ENCODE measurements around the gene CSAD.
"Not testable (repeated sequence)": the region's sequence is repeated elsewhere in the genome, so short reads cannot be mapped to it uniquely, and the experiment has no call there.

CSAD gene

DNA sequence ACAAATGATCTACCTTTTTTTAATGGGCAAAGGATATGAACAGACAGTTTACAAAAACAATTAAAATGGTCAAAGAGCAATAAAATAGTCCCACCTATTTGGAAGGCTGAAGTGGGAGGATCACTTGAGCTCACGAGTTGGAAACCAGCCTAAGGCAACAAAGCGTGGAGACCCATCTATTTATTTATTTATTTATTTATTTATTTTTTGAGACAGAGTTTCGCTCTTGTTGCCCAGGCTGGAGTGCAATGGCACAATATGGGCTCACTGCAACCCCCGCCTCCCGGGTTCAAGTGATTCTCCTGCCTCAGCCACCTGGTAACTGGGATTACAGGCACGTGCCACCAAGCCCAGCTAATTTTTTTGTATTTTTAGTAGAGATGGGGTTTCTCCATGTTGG lies 3.3 kb downstream of the CSAD start:
- not testable (repeated sequence) for FAIRE-seq

DNA sequence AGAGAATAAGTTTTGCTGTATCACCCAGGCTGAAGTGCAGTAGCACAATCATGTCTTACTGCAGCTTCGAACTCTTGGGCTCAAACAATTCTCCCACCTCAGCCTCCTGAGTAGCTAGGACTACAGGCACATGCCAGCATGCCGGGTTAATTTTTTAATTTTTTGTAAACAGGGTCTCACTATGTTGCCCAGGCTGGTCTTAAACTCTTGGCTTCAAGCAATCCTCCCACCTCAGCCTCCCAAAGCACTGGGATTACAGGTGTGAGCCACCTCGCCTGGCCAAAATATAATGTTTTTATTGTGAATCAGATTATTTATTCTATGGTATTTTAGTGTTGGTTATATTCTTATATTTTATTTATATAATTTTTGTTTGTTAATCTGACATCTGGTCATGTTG lies 4.0 kb downstream of the CSAD start:
- FAIRE-seq: no peak

DNA sequence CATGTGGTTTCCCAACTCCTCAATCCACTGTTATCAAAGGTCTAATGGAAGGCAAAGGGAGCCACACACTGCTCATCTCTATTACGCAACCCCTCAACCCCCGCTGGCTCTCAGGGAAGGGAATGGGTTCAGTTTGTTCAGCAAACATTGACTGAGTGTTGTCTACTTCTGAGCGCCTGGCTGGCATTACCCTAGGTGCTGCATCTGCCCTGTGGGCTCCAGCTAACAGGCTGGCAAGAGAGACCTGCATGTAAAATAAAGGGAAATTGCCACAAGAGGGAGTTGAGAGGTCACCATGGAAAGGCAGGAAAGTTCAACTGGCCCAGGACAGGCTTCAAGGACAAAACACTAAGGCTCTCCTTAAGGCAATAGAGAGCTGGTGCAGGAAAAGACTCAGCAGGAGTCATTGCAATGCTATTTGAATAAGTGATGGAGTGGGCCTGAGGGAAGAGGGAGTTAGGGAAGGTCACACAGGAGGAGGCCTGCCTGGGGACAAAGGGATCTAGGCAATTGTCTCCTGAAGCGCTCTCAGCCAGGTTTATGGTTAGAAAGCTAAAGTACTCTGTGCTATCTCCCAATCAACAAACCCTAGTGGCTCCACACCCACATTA lies 5.7 kb downstream of the CSAD start:
- no peak for FAIRE-seq

DNA sequence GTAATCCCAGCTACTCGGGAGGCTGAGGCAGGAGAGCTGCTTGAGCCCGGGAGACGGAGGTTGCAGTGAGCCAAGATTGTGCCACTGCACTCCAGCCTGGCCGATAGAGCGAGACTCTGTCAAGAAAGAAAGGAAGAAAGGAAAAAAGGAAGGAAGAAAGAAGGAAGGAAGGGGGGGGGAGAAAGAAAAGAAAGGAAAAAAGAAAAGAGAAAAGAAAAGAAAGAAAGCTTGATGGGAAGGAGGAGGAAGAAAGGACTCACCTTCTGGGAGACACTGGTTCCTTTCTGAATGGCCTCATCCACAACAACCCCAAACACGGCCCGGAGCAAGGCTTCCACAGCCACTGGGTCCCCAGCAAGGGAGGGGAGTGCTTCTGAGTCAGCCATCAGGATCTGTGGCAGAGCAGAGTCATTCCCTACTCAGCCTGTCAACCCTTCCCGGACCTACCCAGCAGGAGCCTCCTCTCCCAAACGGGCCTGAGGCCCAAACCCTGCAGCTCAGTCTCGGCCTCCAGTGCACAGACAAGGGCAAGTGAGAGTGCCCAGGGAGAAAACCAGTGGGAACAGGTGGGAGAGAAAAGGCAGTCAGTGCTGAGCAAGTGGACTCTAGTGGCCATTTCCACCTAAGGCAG lies 7.5 kb downstream of the CSAD start:
- FAIRE-seq: no peak

DNA sequence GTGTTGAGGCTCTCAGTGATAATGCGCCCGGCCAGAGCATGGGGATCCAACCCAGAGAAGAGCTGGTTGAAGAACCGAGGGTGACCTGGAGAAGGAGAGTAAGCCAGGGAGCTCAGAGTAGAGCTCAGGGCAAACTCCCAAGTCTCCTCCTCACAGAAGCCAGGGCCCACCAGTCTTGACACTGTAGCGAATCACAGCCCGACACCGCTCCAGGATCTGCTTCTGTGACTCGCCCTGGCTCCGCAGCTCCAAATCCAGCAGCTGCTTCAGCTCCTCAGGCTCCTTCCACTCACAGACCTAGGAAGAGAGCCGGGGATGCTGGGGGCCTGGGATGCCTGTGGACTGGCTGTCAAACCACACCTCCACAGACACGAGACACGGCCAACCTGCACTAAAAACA lies 8.4 kb downstream of the CSAD start:
- FAIRE-seq: no peak

- no peak for FAIRE-seq
These were observed 8.9 kb downstream of the CSAD start for GRCh38 chr12:53171725-53172329.

GRCh38 chr12:53170876-53171724 lies 9.6 kb downstream of the CSAD start:
- FAIRE-seq: no peak

DNA sequence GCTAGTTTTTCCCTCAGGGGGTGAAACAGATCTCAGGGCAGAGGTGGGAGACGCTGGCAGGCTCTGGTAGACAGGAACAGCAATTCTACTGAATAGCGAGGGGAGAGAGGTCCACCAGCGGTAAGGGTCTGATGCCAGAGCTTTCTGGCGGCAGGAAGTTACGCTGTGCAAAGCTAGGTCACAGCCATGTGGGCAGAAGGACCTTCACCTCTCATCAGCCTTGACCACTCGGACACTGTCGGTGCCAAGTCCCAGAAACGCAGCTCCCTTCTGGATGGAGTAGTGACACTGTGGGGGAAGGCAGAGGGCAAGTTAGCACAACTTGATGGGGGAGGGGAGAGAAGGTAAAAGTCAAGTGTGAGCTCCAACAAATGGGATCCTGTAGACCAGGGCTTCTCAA lies 10.5 kb downstream of the CSAD start:
- FAIRE-seq: no peak

- no peak for FAIRE-seq
These were observed 11.1 kb downstream of the CSAD start for GRCh38 chr12:53169644-53170043.

GRCh38 chr12:53166837-53167236 lies 13.9 kb downstream of the CSAD start:
- FAIRE-seq: no peak

- FAIRE-seq: not testable (repeated sequence)
These were observed 17.7 kb downstream of the CSAD start for GRCh38 chr12:53163008-53163407.

DNA sequence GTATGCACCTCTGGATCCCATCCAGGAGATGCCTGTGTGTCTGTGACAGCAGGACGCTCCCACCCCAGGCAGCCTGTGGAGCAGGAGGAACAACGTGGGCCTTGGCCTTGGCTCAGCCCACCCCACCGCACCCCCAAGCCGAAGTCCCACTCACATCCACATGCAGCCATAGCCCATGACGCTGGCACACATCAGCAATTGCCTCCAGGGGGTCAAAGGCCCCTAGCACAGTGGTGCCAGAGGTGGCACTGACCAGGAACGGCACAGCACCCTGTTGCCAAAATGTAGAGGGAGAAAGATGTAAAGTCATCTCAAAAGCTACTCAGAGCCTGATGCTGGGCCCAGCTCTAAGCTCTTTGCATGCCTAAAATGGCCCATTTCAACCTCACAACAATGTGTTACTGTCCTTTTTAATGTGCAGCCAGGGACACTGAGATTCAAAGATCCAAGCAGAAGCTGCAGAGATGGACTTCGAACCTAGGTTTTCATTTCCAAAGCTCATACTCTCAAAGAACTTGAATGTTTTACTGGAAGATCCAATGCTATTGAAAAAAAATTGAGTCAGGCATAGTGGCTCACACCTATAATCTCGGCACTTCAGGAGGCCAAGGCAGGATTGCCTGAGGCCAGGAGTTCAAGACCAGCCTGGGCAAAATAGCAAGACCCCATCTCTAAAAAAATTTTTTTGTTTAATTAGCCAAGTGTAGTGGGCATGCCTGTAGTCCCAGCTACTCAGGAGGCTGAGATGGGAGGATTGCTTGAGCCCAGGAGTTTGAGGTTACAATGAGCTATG lies 19.4 kb downstream of the CSAD start:
- FAIRE-seq: no peak

DNA sequence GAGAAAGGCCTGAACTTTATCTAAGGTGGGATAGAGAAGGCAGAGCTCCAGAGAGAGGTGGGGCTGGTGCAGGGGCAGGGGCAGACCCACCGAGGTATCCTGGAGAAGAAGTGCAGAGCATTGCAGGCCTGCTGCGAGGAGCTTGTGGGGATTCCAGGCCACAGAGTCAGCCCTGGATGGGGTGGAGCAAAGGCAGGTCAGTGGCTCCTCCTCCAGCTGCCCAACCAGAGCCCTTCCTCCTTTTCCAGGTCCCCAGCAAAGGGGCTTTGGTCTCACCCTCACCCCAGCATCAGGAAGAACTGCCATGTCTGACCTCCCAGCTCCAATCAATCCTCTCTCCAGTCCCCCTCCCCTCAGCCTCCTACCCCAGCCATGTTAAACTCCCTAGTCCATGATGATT lies 20.1 kb downstream of the CSAD start:
- no peak for FAIRE-seq

DNA sequence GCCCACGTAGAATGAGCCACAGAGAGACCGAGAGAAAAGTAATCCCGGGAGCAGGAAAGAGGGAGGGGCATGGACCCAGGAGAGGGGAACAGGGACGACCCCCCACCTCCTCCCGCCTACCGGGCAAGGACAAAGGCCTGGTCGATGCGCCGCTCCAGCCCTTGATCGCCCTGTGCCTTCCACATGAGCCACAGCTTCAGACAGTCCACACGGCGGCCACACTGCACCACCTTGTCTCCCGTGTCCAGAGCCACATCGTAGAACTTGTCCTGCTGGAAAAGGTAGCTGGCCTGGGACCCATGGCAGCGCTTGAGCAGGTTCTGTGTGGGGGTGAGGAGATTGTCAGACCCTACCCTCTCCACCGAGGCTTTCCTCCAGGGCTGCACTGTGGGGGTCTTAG lies 20.7 kb downstream of the CSAD start:
- FAIRE-seq: no peak

DNA sequence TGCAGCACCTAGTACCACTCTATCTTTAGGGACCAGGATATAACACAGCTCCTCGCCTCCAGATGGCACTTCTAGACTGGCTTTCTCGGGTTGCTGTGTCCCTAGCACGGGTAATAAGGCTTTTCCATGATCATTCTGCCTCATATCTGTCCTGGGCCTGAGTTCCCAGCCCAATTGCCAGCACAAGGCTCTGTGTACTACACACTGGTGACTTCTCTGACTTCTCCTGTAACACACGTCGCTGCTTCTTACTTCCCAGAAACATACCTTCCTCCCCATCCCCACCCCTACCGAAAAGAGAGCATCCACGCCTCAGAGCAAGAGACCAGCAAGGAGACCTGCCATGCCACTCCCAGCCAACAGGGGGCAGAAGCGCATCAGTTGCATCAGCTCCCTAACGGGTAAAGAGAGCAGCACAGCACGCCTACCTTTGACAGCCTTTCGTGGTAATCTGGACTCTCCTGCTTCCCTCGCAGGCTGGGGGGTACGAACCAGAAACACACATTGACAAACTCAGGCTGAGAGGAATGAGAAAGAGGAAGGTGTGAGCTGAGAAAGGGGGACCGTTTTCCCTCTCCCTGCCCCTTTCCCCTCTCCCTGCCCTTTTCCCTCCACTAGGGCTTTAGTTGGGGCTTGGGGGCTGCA lies 21.4 kb downstream of the CSAD start:
- no peak for FAIRE-seq

- no peak for FAIRE-seq
These were observed 28.3 kb downstream of the CSAD start for GRCh38 chr12:53152390-53152789.

DNA sequence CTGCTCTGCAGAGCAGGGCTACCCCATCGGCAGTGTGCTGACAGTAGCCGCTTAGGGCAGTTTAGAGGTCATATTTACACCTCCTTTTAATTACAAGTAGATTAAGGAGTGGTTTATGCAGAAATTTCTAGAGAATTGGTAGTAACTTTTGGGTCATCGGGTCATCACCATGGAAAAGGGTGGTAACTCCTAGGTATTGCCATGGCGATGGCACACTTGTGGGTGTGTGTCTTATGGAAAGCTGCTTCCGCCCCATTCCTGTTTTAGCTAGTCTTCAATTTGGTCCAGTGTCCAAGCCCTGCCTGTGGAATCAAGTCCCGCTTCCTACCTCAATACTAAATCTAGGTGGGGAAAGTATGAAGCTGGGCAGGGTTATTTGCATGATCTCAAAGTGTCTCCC lies 29.7 kb downstream of the CSAD start:
- no peak for FAIRE-seq

- peak; percentile 76 for FAIRE-seq
These were observed 33.1 kb downstream of the CSAD start for GRCh38 chr12:53147653-53148052.

DNA sequence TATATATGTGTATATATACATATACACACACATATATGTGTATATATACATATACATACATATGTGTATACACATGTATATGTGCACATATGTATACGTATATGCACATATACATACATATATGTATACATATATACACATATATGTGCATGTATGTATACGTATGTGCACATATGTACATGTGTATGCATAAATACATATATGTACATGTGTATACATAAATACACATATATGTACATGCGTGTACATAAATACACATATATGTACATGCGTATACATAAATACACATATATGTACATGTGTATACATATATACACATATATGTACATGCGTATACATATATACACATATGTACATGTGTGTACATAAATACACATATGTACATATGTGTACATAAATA lies 33.5 kb downstream of the CSAD start:
- peak; percentile 45 for FAIRE-seq

GRCh38 chr12:53145383-53146260 lies 35.1 kb downstream of the CSAD start:
- no peak for FAIRE-seq

GRCh38 chr12:53143355-53143754 lies 37.4 kb downstream of the CSAD start:
- no peak for FAIRE-seq
